Measurements from ENCODE around the gene ORM1. TPM values are rescaled to one million over a fixed set of nuclear protein-coding genes. Genes with fewer than 3 reads are reported as not detected.

Gene ORM1
- total and polyA plus RNA-seq, 5 experiments from 2014 or later, result not detected

DNA sequence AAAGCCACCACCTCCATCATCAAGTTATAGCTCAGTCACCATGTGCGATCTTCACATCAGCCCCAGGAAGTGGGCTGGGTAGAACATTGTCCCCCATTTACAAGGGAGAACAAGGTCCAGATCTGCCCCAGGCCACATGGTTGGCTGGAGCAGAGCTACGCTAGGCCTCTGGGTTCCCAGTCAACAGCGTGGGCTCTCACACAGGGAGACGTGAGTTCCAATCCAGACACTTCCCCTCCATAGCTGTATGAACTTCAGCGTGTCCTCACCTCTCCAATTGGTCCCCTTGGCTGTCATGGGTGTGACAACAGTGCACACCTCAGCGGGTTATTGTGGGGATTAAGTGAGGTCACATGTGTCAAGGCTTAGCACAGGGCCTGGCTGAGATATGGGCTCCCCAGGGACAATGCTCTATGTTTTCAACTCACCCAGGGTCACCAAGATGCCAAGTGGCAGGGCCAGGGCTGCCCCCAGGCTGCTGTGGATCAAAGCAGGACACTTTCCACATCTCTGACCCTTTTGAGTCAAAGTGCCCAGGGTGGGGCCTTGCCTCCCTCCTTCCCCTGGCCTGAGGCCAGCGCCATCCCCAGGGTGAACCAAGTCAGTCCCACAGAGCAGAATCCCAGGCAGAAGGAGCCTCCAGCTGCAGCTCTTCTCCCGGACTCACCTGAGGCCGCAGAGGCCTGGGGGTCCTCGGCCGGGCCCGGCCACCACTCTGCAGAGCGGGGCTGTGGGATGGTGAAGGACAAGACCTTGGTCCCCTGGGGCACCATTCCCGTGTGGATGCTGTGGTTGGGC is 45.1 kb downstream of the ORM1 start:
- H3K36me3 Mint-ChIP-seq, result peaks cover 9 to 82% (median 42%) of the 10 kb centered on the region in 3 donors
- H3K9me3 Mint-ChIP-seq, result peaks cover 0 to 3% (median 0%) of the 10 kb centered on the region in 9 donors
- H3K27me3 Mint-ChIP-seq, result no peaks in the 10 kb centered on the region
- POLR2A ChIA-PET, result interaction anchor here (1.8 to 41.6 kb wide), 5 partner anchors 20 to 244 kb away, joined by 5 to 1589 read pairs (median 10); partner anchors contain the start of genes AKNA, ATP6V1G1 and WHRN
- peak overlapping the region in 8 of 10 donors; percentile 31 to 81 (median 72) for H3K4me3 Mint-ChIP-seq
- peak overlapping the region; percentile 88 to 99 (median 97) for H3K27ac Mint-ChIP-seq
- peaks cover 44 to 96% (median 93%) of the 10 kb centered on the region in 4 donors for H3K4me1 Mint-ChIP-seq
- ATAC-seq (no peak), DNase-seq (no peak)

DNA sequence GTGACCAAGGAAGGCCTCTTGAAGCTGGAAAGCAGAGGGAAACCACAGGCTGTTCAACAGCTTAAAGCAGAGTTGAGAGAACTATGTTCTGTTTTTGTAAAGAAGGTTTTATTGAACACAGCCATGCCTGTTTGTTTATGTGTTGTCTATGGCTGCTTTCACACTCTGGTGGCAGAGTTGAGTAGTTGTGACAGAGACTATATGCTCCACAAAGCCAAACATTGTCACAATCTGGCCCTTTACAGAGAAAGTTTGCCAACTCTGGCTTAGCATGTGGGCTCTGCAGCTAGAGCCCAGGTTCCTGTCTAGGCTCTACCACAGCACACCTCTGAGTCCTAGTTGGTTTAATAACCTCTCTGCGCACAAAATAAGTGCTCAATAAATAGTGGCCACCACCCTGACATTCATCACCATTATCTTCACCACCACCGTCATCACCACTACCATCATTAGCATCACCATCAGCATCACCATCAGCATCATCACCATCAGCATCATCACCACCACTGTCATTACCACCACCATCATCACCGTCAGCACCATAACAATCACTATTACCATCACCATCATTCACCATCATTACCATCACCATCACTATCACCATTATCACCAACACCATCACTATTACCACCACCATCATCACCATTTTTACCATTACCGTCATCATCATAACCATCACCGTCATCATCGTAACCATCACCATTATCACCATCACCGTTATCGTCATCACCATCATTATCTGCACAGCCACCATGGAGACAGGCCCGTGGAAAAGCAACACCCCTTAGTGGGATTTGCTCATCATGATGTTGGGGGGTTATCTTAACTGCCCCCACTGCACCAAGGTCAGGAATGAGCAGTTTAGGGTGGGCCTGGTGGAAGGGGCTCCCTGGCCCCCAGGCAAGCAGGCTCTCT is 46.6 kb downstream of the ORM1 start:
- Mint-ChIP-seq H3K4me3 (peak overlapping the region; percentile 0 to 74 (median 48)), H3K9me3 (peaks cover 0 to 3% (median 0%) of the 10 kb centered on the region in 9 donors), H3K4me1 (peaks cover 44 to 96% (median 93%) of the 10 kb centered on the region in 4 donors), H3K36me3 (peaks cover 9 to 81% (median 41%) of the 10 kb centered on the region in 3 donors), H3K27ac (peak overlapping the region; percentile 22 to 94 (median 89)), H3K27me3 (no peaks in the 10 kb centered on the region)
- POLR2A ChIA-PET, result interaction anchor here (17.4 to 41.6 kb wide), 2 partner anchors 22 to 23 kb away, joined by 324 to 1589 read pairs; partner anchors contain the start of gene AKNA
- DNase-seq (no peak), ATAC-seq (no peak)

DNA sequence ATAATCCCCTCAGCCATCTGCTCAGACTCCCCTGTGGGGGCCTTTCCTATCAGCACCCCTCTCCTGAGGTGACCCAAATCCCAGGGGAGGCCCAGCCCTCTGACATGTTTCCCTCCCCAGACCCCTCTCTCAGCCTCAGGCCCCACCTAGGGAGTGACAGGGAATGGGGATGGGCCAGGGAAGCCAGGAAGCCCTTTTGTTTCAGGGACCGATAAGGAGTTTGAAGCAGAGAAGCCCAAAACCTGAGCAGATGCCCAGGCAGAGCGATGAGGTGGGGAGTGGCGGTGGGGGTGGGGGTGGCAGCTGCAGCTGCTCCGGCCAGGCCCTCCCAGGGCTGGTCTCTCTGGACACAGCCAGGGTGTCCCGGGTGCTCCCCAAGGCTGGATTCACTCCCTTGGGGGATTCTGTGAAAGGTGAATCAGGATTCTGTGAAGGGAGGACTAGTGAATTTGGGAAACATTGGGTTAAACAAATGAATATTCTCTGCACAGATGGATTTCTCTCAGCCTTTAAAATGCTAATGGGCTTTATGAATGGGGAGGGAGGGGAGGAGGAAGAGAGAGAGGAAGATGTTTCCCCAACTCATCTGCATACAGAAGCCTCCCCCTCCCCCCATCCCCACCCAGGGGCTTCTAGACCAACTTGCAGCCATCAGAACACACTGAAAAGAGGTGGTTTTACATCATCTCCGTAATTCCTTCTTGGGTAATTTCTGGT is 47.5 kb downstream of the ORM1 start:
- Mint-ChIP-seq H3K9me3 (no peaks in the 10 kb centered on the region), H3K36me3 (peaks cover 9 to 81% (median 36%) of the 10 kb centered on the region in 3 donors), H3K27ac (peak overlapping the region; percentile 22 to 98 (median 92)), H3K27me3 (no peaks in the 10 kb centered on the region), H3K4me3 (peak overlapping the region in 9 of 10 donors; percentile 33 to 88 (median 75)), H3K4me1 (peaks cover 49 to 96% (median 96%) of the 10 kb centered on the region in 4 donors)
- no peak for DNase-seq
- ATAC-seq, result no peak
- POLR2A ChIA-PET, result interaction anchor here (0.9 to 41.6 kb wide), 3 partner anchors 8 to 23 kb away, joined by 4 to 1589 read pairs (median 324); partner anchors contain the start of gene AKNA

DNA sequence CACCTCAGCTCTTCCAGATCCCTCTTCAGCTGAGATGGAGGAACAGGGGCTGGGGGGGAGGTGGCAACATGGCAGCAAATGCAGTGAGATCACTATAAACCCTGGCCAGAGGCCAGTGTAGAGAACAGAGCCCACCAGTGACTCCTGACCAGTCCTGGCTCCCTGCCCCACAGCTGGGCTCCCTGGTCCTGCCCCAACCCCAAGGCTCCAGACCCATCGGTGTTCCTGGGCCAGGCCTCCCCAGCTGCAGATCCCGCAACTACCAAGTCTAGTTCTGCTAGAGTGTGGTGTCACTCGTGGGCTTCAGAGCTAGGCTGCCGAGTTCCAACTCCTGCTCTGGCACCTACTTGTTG is 48.0 kb downstream of the ORM1 start:
- DNase-seq, result no peak

DNA sequence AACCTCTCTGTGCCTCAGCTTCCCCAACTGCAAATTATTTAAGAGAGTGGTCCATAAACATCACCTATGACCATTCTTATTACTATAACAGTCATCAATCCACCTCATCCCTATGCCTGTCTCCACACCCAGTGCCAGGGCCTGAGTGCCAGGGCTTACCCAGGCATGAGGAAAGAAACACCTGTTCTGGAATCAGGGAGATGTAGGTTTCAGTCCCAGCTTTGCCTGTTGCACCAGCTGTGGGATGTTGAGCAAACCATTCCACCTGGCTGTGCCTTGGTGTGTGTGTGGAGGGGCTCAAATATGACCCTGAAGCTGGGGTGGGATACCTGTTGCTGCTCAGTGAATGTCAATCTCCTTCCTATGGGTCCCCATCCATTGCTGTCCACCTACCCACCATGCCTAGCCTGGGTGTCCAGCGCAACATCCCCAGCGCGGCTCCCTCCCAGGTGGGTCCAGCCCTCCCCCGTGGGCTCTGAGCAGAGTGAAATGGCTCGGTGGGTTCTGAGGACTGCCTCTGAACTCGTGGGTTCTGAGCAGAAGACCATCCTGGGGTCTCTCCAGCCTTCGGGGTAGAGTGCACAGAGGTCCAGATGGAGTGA is 48.5 kb downstream of the ORM1 start:
- Mint-ChIP-seq H3K27me3 (no peaks in the 10 kb centered on the region), H3K9me3 (no peaks in the 10 kb centered on the region), H3K4me3 (peak overlapping the region; percentile 61 to 88 (median 83)), H3K27ac (peak overlapping the region; percentile 85 to 98 (median 92)), H3K36me3 (peaks cover 9 to 78% (median 34%) of the 10 kb centered on the region in 3 donors), H3K4me1 (peaks cover 51 to 94% (median 93%) of the 10 kb centered on the region in 4 donors)
- POLR2A ChIA-PET, result interaction anchor here (0.9 to 41.6 kb wide), 5 partner anchors 8 to 216 kb away, joined by 4 to 1589 read pairs (median 52); partner anchors contain the start of genes AKNA and ATP6V1G1
- DNase-seq, result no peak
- no peak for ATAC-seq

More for the DNA sequence above, 48.0 kb downstream of the ORM1 start:
- POLR2A ChIA-PET, result interaction anchor here (0.9 to 41.6 kb wide), 4 partner anchors 9 to 217 kb away, joined by 4 to 1589 read pairs (median 164); partner anchors contain the start of genes AKNA and ATP6V1G1
- Mint-ChIP-seq H3K4me3 (peak overlapping the region in 9 of 10 donors; percentile 61 to 88 (median 82)), H3K27ac (peak overlapping the region; percentile 85 to 98 (median 90)), H3K4me1 (peaks cover 53 to 96% (median 95%) of the 10 kb centered on the region in 4 donors), H3K9me3 (no peaks in the 10 kb centered on the region), H3K36me3 (peaks cover 9 to 81% (median 37%) of the 10 kb centered on the region in 3 donors), H3K27me3 (no peaks in the 10 kb centered on the region)
- no peak for ATAC-seq

DNA sequence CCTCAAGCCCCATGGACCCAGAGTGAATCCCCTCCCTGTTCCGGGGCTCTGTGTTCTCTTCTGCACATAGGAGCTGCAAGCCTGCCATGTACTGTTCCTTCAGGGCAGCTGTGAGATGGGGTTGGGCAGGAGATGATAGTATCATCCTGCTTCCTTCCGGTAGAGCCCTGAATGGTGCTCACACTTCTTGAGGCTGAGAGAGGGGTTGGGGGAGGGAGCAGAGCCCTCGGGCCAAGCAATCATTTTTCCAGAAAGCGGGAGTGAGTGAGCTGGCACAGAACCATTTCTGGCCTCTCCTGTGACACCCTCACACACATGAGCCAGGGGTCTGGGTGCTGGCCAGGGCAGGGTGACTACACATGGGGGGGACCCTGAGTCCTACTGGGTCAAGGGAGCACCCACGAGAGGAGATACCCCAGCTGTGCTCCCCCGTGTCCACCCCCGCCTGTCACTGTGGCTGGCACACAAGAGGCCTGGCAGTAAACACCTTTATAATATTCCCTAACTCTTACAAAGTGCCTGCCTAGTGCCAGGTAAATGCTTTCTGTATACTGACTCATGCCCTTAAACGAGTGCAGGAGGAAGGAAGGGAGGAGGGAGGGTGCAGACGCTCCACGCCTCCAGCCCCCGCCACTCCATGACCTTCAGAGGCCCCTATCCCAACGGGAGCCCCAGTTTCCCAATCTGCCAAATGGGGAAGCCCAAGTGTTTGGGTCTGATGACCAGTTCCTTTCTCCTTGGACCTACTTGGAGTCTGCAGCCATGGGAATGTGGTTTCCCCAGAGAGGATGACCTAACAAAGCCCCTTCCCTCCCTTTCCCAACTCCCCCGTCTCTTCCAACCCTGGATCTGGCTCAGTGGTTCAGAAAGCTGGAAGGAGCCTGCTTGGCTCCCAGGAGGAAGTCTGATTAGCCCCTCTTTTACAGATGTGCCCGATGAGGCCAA is 49.3 kb downstream of the ORM1 start:
- ATAC-seq, result peak; percentile 43 to 49
- POLR2A ChIA-PET, result interaction anchor here (0.6 to 41.6 kb wide), 9 partner anchors 8 to 558 kb away, joined by 3 to 1589 read pairs (median 4); partner anchors contain the start of genes AKNA, ATP6V1G1 and TNFSF8
- no peaks in the 10 kb centered on the region for H3K27me3 Mint-ChIP-seq
- DNase-seq, result peak in 7 of 10 donors; percentile 31 to 67 (median 50)
- H3K27ac Mint-ChIP-seq, result peak overlapping the region; percentile 85 to 98 (median 90)
- H3K4me3 Mint-ChIP-seq, result peak overlapping the region; percentile 61 to 88 (median 83)
- H3K36me3 Mint-ChIP-seq, result peaks cover 5 to 78% (median 34%) of the 10 kb centered on the region in 3 donors
- H3K4me1 Mint-ChIP-seq, result peaks cover 49 to 93% (median 92%) of the 10 kb centered on the region in 4 donors
- no peaks in the 10 kb centered on the region for H3K9me3 Mint-ChIP-seq

DNA sequence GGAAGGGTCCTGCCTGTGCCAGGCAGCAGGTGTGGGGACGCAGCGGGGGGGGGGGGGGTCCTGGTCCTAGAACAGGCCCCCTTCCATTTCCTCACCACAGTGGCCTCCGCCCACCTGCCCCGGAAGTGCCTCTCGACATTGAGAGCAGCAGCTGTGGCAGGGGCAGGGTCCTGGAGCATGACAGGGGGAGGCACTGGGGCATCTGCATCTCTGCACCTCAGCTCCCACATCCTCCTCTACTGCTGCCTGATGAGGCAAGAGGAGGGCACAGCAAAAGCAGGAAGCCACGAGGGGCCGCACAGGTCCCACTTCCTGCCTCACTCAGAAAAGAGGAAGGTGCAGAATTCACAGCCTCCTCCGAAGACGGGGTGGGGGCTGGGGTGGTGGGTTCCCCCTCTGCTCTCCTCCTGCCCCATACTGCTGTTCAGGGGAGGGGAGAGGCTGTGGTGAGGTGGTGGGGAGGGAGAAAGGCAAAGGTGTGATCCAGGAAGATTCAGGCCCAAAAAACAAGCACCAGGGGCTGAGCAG is 50.1 kb downstream of the ORM1 start:
- Mint-ChIP-seq H3K4me3 (peak overlapping the region; percentile 61 to 88 (median 83)), H3K27me3 (no peaks in the 10 kb centered on the region), H3K36me3 (peaks cover 5 to 78% (median 29%) of the 10 kb centered on the region in 3 donors), H3K27ac (peak overlapping the region; percentile 85 to 98 (median 90)), H3K9me3 (no peaks in the 10 kb centered on the region), H3K4me1 (peaks cover 50 to 93% (median 92%) of the 10 kb centered on the region in 4 donors)
- peak; percentile 62 to 96 (median 86) for DNase-seq
- POLR2A ChIA-PET, result interaction anchor here (0.6 to 41.6 kb wide), 11 partner anchors 9 to 861 kb away, joined by 3 to 1589 read pairs (median 5); partner anchors contain the start of genes AKNA, ATP6V1G1 and TNFSF8
- peak; percentile 84 to 93 for ATAC-seq

DNA sequence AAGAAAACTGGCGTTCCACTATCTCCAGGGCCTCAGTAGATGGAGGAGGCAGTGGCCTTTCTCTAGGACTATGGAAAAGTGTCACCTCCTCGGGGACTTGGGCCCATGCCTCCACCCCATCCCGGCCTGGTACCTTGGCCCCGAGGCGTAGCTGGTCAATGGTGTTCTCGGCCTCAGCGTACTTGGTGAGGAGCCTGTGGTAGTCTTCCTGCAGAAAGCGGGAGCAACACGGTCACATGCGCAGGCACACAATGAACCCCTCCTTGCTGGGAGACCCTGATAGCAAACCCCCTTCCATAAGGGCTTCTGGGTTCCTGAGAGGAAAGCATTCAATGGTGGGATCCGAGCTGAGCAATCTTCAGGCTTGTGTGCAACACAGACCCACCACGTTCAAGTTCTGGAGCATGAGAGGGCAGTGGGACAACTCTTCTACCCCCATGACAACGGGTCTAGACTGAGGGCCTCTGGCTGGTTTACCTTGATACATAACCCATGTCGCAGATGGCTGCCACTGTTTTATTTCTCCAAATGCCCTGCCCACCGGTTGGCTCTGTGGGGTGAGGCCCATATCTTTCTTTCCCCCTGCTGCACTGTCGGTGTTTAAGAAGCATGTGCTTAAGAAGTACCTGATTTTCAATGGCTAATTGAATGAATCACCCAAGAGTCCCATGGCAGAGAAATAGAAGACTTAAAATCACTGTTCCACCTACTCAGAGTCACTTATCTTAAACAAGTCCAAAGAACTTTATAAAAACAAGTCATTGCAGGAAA is 51.2 kb downstream of the ORM1 start:
- POLR2A ChIA-PET, result interaction anchor here (0.6 to 41.6 kb wide), 9 partner anchors 10 to 862 kb away, joined by 3 to 1589 read pairs (median 7); partner anchors contain the start of genes AKNA and ATP6V1G1
- H3K36me3 Mint-ChIP-seq, result peaks cover 11 to 81% (median 36%) of the 10 kb centered on the region in 3 donors
- no peaks in the 10 kb centered on the region for H3K27me3 Mint-ChIP-seq
- no peaks in the 10 kb centered on the region for H3K9me3 Mint-ChIP-seq
- H3K4me3 Mint-ChIP-seq, result peak overlapping the region; percentile 34 to 84 (median 70)
- no peak for ATAC-seq
- no peak for DNase-seq
- peak overlapping the region; percentile 85 to 98 (median 90) for H3K27ac Mint-ChIP-seq
- H3K4me1 Mint-ChIP-seq, result peaks cover 61 to 95% (median 95%) of the 10 kb centered on the region in 4 donors

DNA sequence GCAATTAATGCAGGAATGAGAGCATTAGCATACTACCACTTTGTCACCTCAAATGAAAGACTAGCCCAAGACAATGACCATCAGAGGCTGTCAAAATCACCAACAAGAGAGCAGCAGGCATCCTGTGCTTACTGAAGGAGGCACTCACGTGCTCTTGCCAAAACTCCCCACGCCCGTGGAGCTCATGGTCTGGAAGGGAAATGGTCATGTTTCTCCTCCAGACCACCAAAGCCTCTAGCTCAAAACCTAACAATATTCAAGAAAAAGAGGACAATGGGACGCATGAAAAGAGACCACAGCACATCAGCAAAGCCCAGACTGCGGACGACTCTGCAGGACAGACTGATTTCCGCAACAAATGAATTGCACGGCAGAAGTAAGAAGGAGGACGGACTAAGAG is 52.0 kb downstream of the ORM1 start:
- peak overlapping the region; percentile 85 to 98 (median 90) for H3K27ac Mint-ChIP-seq
- peaks cover 60 to 95% (median 95%) of the 10 kb centered on the region in 4 donors for H3K4me1 Mint-ChIP-seq
- no peaks in the 10 kb centered on the region for H3K27me3 Mint-ChIP-seq
- DNase-seq, result no peak
- H3K4me3 Mint-ChIP-seq, result peak overlapping the region; percentile 34 to 84 (median 70)
- POLR2A ChIA-PET, result interaction anchor here (4.0 to 41.6 kb wide), 3 partner anchors 11 to 27 kb away, joined by 52 to 1589 read pairs (median 324); partner anchors contain the start of gene AKNA
- no peak for ATAC-seq
- H3K9me3 Mint-ChIP-seq, result no peaks in the 10 kb centered on the region
- H3K36me3 Mint-ChIP-seq, result peaks cover 8 to 82% (median 41%) of the 10 kb centered on the region in 3 donors

Measured in naive thymus-derived CD8-positive, alpha-beta T cell (primary cell).